MM.1S (cell line): ENCODE results near the gene CD300LB.

ENCODE experiments used
- DNase-seq: peaks from one replicate; pipeline ENCODE4 v3.0.0-alpha.2; 2015
- H2AFZ ChIP-seq: fragments of 300-600 bp; sonication (generic); 2 replicates; pipeline ENCODE4 v1.6.0; 2016; ENCODE audit warnings: antibody characterized with exemption, low read length
- H3F3A ChIP-seq: fragments of 300-600 bp; sonication (generic); 2 replicates; pipeline ENCODE4 v1.6.1; 2016; ENCODE audit warnings: mild to moderate bottlenecking, antibody characterized with exemption, low read length, moderate library complexity, mixed read lengths; ENCODE audit not compliant: insufficient read depth
- H3K27ac ChIP-seq: fragments of 300-600 bp; sonication (generic); 2 replicates; pipeline ENCODE4 v1.5.1; 2016; ENCODE audit warnings: mild to moderate bottlenecking, low read length
- H3K27me3 ChIP-seq: fragments of 300-600 bp; sonication (generic); replicated peaks from 2 replicates; pipeline ENCODE4 v1.6.0; 2016; ENCODE audit warnings: low read length; ENCODE audit not compliant: insufficient read depth
- H3K36me3 ChIP-seq: fragments of 300-600 bp; sonication (generic); replicated peaks from 2 replicates; pipeline ENCODE4 v1.6.1; 2016; ENCODE audit warnings: mild to moderate bottlenecking, low read length, mixed read lengths; ENCODE audit not compliant: insufficient read depth
- H3K4me1 ChIP-seq: fragments of 300-600 bp; sonication (generic); 2 replicates; pipeline ENCODE4 v1.6.1; 2016; ENCODE audit warnings: low read length, mixed read lengths
- H3K4me2 ChIP-seq: fragments of 300-600 bp; sonication (generic); 2 replicates; pipeline ENCODE4 v1.6.0; 2016; ENCODE audit warnings: low read depth, low read length
- H3K4me3 ChIP-seq: fragments of 300-600 bp; sonication (generic); 2 replicates; pipeline ENCODE4 v1.5.1; 2016; ENCODE audit warnings: low read length, mixed read lengths
- H3K79me2 ChIP-seq: fragments of 300-600 bp; sonication (generic); 2 replicates; pipeline ENCODE4 v1.6.1; 2016; ENCODE audit warnings: mixed run types, low read length, mixed read lengths
- H3K9ac ChIP-seq: fragments of 300-600 bp; sonication (generic); 2 replicates; pipeline ENCODE4 v1.6.1; 2016; ENCODE audit warnings: low read length, mixed read lengths
- H3K9me2 ChIP-seq: fragments of 300-600 bp; sonication (generic); replicated peaks from 2 replicates; pipeline ENCODE4 v1.6.1; 2016; ENCODE audit warnings: mild to moderate bottlenecking, low read length, mixed read lengths; ENCODE audit not compliant: insufficient read depth
- H3K9me3 ChIP-seq: fragments of 300-600 bp; sonication (generic); replicated peaks from 2 replicates; pipeline ENCODE4 v1.6.1; 2016; ENCODE audit warnings: mild to moderate bottlenecking, low read length, mixed read lengths; ENCODE audit not compliant: insufficient read depth
- H4K20me1 ChIP-seq: fragments of 300-600 bp; sonication (generic); 2 replicates; pipeline ENCODE4 v1.6.1; 2016; ENCODE audit warnings: mild to moderate bottlenecking, low read length, moderate library complexity, mixed read lengths; ENCODE audit not compliant: insufficient read depth
- EZH2 ChIP-seq: fragments of 300-600 bp; sonication (generic); optimal IDR thresholded peaks from 2 replicates; pipeline ENCODE3; 2017; ENCODE audit warnings: low read depth, mild to moderate bottlenecking, antibody characterized with exemption, low read length, mixed read lengths
- EZH2phosphoT487 ChIP-seq: fragments of 300-600 bp; sonication (generic); IDR thresholded peaks from 2 replicates; pipeline ENCODE4 v1.6.1; 2018; ENCODE audit warnings: antibody characterized with exemption, low read length
- TF ChIP-seq, protein P1 (sequence below): fragments of 300-600 bp; sonication (generic); IDR thresholded peaks from 2 replicates; pipeline ENCODE4 v1.5.1; 2016; ENCODE audit warnings: antibody characterized with exemption, low read length, mixed read lengths

CD300LB gene

GRCh38 chr17:74516561-74517328, 14.5 kb downstream of the CD300LB start:
- Histone ChIP-seq H3K4me2 (no peak overlapping the region), H3K4me3 (no peak overlapping the region)

DNA sequence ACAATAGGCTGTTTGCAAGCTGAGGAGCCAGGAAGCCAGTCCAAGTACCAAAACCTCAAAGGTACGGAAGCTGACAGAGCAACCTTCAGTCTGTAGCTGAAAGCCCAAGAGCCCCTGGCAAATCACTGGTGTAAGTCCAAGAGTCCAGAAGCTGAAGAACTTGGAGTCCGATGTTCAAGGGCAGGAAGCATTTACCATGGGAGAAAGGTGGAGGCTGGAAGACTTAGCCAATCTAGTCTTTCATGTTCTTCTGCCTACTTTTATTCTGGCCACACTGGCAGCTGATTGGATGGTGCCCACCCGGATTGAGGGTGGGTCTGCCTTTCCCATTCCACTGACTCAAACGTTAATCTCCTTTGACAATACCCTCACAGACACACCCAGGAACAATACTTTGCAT, 15.3 kb downstream of the CD300LB start:
- no peaks in the 10 kb centered on the region for H3K4me1 ChIP-seq
- no peak overlapping the region for H2AFZ ChIP-seq
- H3K27me3 ChIP-seq, result peaks cover 65% of the 10 kb centered on the region
- H3K9ac ChIP-seq, result no peak overlapping the region
- no peak for DNase-seq
- H3K79me2 ChIP-seq, result no peaks in the 10 kb centered on the region
- no peaks in the 10 kb centered on the region for H4K20me1 ChIP-seq
- H3K4me3 ChIP-seq, result no peak overlapping the region
- no peaks in the 10 kb centered on the region for H3K36me3 ChIP-seq
- H3K4me2 ChIP-seq, result no peak overlapping the region
- H3F3A ChIP-seq, result no peaks in the 10 kb centered on the region
- no peak for TF ChIP-seq EZH2
- TF ChIP-seq, protein P1, sequence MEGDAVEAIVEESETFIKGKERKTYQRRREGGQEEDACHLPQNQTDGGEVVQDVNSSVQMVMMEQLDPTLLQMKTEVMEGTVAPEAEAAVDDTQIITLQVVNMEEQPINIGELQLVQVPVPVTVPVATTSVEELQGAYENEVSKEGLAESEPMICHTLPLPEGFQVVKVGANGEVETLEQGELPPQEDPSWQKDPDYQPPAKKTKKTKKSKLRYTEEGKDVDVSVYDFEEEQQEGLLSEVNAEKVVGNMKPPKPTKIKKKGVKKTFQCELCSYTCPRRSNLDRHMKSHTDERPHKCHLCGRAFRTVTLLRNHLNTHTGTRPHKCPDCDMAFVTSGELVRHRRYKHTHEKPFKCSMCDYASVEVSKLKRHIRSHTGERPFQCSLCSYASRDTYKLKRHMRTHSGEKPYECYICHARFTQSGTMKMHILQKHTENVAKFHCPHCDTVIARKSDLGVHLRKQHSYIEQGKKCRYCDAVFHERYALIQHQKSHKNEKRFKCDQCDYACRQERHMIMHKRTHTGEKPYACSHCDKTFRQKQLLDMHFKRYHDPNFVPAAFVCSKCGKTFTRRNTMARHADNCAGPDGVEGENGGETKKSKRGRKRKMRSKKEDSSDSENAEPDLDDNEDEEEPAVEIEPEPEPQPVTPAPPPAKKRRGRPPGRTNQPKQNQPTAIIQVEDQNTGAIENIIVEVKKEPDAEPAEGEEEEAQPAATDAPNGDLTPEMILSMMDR, result no peak
- TF ChIP-seq EZH2phosphoT487, result no peak
- no peaks in the 10 kb centered on the region for H3K9me3 ChIP-seq
- H3K9me2 ChIP-seq, result no peaks in the 10 kb centered on the region
- no peak overlapping the region for H3K27ac ChIP-seq

More at GRCh38 chr17:74516561-74517328, 14.5 kb downstream of the CD300LB start:
- H3K27ac ChIP-seq, result no peak overlapping the region
- H3K27me3 ChIP-seq, result peaks cover 68% of the 10 kb centered on the region
- DNase-seq, result no peak
- H3F3A ChIP-seq, result no peaks in the 10 kb centered on the region
- no peaks in the 10 kb centered on the region for H3K9me3 ChIP-seq
- no peak overlapping the region for H3K9ac ChIP-seq
- TF ChIP-seq EZH2 (no peak), EZH2phosphoT487 (no peak)
- TF ChIP-seq, protein P1, result no peak
- H3K36me3 ChIP-seq, result no peaks in the 10 kb centered on the region
- no peaks in the 10 kb centered on the region for H3K4me1 ChIP-seq
- H2AFZ ChIP-seq, result no peak overlapping the region
- H3K79me2 ChIP-seq, result no peaks in the 10 kb centered on the region
- H4K20me1 ChIP-seq, result no peaks in the 10 kb centered on the region
- H3K9me2 ChIP-seq, result no peaks in the 10 kb centered on the region

DNA sequence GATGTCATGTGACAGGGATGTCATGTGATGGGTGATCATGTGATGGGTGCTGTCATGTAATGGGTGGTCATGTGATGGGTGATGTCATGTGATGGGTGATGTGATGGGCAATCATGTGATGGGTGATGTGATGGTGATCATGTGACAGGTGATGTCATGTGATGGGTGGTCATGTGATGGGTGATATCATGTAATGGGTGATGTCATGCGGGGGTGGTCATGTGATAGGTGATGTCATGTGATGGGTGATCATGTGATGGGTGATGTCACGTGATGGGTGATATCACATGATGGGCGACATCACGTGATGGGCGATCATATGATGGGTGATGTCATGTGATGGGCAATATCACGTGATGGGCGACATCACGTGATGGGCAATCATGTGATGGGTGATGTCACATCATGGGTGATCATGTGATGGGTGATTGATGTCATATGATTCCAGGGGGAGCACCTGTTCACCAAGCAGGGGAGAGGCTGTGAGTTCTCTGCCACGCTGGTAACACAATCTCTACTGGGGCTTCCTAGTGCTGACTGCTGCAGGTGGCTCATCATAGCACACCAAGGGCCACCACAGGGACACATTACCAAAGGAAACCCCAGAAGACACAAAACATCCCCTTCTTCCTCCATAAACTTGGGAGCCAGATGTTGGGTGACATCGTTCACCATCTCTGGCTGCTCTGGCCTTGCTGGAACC, 16.5 kb downstream of the CD300LB start:
- H3K9me2 ChIP-seq, result no peaks in the 10 kb centered on the region
- no peaks in the 10 kb centered on the region for H3K4me1 ChIP-seq
- H3K9me3 ChIP-seq, result no peaks in the 10 kb centered on the region
- H4K20me1 ChIP-seq, result no peaks in the 10 kb centered on the region
- H3K36me3 ChIP-seq, result no peaks in the 10 kb centered on the region
- H3F3A ChIP-seq, result no peaks in the 10 kb centered on the region
- TF ChIP-seq EZH2 (no peak), EZH2phosphoT487 (no peak)
- TF ChIP-seq, protein P1, result no peak
- no peak overlapping the region for H3K9ac ChIP-seq
- no peak overlapping the region for H2AFZ ChIP-seq
- no peak for DNase-seq
- no peak overlapping the region for H3K4me2 ChIP-seq
- no peak overlapping the region for H3K27ac ChIP-seq
- H3K79me2 ChIP-seq, result no peaks in the 10 kb centered on the region
- peaks cover 61% of the 10 kb centered on the region for H3K27me3 ChIP-seq
- no peak overlapping the region for H3K4me3 ChIP-seq
